ENCODE measurements around the gene TCP11X2.
A peak's percentile ranks its signal among the peaks of the same experiment; 100 is the strongest.
"Not testable (repeated sequence)": the region's sequence is repeated elsewhere in the genome, so short reads cannot be mapped to it uniquely, and the experiment has no call there.

The TCP11X2 gene

GRCh38 chrX:102471762-102472220, at the start of gene TCP11X2:
Gene TCP11X2 (minus strand): TSS chrX:102471812.
- not testable (repeated sequence) for H3K4me3 ChIP-seq (replicated peaks; ENCODE audit: low read depth, low read length); DNase-seq (ENCODE audit: low read depth)

DNA sequence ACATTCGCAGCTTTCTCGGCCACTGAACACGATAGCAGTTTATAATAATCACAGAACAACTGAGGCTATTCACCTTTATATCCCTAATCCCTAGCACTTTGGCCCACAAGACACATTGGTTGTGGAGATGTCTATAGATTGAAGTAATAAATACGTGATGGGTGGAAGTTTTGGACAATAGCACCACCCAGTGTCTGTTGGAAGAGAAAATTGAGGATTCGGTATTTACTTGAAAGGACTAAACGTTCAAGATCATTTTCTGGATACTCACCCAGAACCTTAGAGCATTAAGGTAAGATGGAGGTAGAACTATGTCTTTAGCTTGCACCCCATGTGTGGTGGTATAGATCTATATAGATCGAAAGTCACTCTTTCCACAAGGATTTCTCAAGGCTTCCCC, 45.7 kb upstream of the TCP11X2 start:
- DNase-seq (ENCODE audit: low read depth), result peak; percentile 7
- peak; percentile 16 for TF ChIP-seq CTCF (IDR thresholded peaks at IDR 0.05; ENCODE audit: low read length, missing control alignments)
- H3K4me3 ChIP-seq (replicated peaks; ENCODE audit: low read depth, low read length), result no peak overlapping the region

DNA sequence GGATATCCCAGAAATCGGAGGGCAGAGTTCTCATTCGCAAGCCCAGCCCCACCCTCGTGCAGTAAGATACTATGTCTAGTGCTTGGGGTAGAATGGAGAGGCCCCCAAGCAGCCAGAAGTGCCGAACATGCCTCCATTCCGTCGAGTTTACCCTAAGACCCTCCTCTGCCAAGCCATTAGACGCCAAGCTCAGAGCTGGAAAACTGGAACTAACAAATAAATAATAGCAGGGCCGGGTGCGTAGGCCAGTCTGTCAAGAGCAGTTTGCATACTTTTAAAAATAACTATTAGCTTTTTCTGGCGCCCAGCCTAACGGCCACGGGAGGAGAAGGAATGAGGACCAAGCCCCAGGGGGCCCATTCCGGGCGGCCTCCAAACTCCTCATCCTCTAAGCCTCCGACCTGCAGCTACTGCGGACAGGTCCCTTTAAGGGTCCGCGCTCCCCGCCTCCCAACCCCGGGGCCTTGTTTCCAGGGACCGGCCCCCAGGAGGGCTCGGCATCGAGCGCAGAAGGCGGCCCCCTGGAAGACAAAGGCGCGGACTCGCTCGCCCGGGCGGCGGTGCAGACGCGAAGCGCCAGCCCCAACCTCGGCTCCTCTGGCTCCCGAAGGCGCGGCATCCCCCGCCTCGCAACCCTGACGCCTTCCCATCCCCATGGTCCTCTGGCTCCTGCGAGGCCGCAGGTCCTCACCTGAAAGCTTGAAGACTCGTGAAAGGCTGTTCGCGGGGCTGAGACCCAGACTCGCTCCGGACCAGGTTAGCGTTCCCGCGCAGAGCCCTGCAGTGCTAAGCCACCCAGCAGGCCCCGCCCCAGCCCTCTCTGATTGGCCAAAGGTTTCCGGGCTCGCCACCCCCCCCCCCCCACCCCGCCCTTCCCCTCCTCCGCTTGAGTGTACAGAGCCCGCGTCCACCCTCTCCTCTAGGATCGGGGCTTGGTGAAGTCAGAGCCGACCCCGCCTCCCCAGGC, 44.6 kb upstream of the TCP11X2 start, which contains the start of gene TMSB15A:
Gene TMSB15A, minus strand, starts transcription at position 765 of the 967 bp plus-strand sequence.
- peak; percentile 36 for DNase-seq (ENCODE audit: low read depth)
- peak within 1 kb of the TSS; percentile 47 for H3K4me3 ChIP-seq (replicated peaks; ENCODE audit: low read depth, low read length)
- TF ChIP-seq CTCF (IDR thresholded peaks at IDR 0.05; ENCODE audit: low read length, missing control alignments), result no peak

DNA sequence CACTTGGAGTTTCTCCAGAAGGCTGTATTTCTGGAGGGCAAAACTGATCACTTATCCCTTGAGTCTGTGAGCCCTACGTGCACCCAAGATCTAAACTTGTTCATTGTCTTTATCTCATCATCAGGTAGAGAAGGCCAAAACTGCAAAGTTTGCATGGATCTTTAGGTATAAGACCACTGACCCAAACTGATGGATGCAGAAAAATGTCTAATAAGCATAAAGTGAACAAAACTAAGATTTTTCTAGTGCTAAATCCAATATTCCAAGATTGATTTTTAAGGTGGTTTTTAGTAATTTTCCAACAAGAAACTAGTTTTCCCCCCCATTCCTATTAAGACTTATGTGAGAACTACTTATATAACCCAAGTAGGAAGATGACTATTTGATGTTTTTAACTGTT, 42.9 kb upstream of the TCP11X2 start:
- no peak for TF ChIP-seq CTCF (IDR thresholded peaks at IDR 0.05; ENCODE audit: low read length, missing control alignments)
- no peak overlapping the region for H3K4me3 ChIP-seq (replicated peaks; ENCODE audit: low read depth, low read length)
- DNase-seq (ENCODE audit: low read depth), result no peak

GRCh38 chrX:102498732-102499131, 27.1 kb upstream of the TCP11X2 start:
- no peak overlapping the region for H3K4me3 ChIP-seq (replicated peaks; ENCODE audit: low read depth, low read length)
- no peak for DNase-seq (ENCODE audit: low read depth)
- no peak for TF ChIP-seq CTCF (IDR thresholded peaks at IDR 0.05; ENCODE audit: low read length, missing control alignments)

DNA sequence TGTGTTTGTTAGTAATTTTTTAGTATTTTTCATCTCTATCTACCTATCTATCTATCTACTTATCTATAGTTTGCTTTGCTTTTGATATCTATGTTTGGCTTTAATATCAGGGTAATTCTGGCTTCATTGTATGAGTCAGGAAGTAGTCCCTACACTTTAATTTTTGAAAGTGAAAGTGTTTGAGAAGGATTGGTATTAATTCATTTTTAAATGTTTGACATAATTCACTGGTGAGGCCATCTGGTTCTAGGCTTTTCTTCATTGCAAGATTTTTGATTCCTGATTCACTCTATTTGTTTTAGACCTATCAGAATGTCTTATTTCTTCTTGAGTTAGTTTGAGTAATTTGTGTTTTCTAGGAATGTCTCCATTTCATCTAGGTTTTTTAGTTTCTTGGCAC, 20.2 kb upstream of the TCP11X2 start:
- no peak for TF ChIP-seq CTCF (IDR thresholded peaks at IDR 0.05; ENCODE audit: low read length, missing control alignments)
- DNase-seq (ENCODE audit: low read depth), result peak; percentile 0
- no peak overlapping the region for H3K4me3 ChIP-seq (replicated peaks; ENCODE audit: low read depth, low read length)

- not testable (repeated sequence) for DNase-seq (ENCODE audit: low read depth); H3K4me3 ChIP-seq (replicated peaks; ENCODE audit: low read depth, low read length)
Observed at GRCh38 chrX:102478765-102479164, 7.2 kb upstream of the TCP11X2 start.

GRCh38 chrX:102470215-102470614, 1.4 kb downstream of the TCP11X2 start:
- DNase-seq (ENCODE audit: low read depth); H3K4me3 ChIP-seq (replicated peaks; ENCODE audit: low read depth, low read length): not testable (repeated sequence)

GRCh38 chrX:102458615-102459014, 13.0 kb downstream of the TCP11X2 start:
- not testable (repeated sequence) for H3K4me3 ChIP-seq (replicated peaks; ENCODE audit: low read depth, low read length); DNase-seq (ENCODE audit: low read depth)

DNA sequence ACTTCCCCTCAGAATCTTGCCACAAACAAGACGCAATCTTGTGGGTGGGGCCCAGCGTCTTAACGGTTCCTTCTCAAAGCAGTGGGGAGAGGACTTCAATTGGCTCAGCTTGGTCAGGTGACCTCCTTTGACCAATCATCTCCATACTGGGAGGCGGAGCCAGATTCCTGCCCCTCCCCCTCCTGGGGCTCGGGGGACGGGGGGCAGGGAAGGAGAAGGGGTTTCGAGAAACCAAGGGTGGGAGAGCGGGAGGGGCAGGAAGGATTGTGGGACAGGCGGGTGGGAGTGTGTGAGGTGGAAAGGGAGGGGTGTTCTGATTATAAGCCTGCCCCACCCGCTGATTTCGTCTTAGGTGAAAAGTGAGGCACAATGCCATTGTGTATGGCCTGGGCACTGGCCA, 31.7 kb downstream of the TCP11X2 start, which contains the start of gene NXF2B:
Gene NXF2B, minus strand, starts transcription at position 101 of the 400 bp plus-strand sequence. CDS start 59,972 bp downstream, outside the sequence.
- not testable (repeated sequence) for DNase-seq (ENCODE audit: low read depth); H3K4me3 ChIP-seq (replicated peaks; ENCODE audit: low read depth, low read length)

GRCh38 chrX:102414493-102414892, 57.1 kb downstream of the TCP11X2 start:
- DNase-seq (ENCODE audit: low read depth); H3K4me3 ChIP-seq (replicated peaks; ENCODE audit: low read depth, low read length): not testable (repeated sequence)

Data from fibroblast of pulmonary artery (primary cell).